Activated B cell treated with CpG ODN at 0.5 μM for 24 hours (primary cell): ENCODE data around the gene USP25. TPM values are rescaled to one million over a fixed set of nuclear protein-coding genes. Genes with fewer than 3 reads are reported as not detected.

Experiments
- ATAC-seq: fragments of 200-7000 bp; cut with Tn5 transposase; one replicate; pipeline ENCODE4 v1.10.0; 2021; ENCODE audit warnings: low read depth, mild to moderate bottlenecking, moderate library complexity
- CTCF ChIA-PET: fragments of 350-600 bp; sonication (Branson Sonifier 250); formaldehyde crosslinking; loops from one replicate; lab custom pipeline; 2021; ENCODE audit warnings: antibody characterized with exemption; lab: Charles Lee
- POLR2A ChIA-PET: fragments of 350-600 bp; sonication (Branson Sonifier 250); formaldehyde crosslinking; loops from one replicate; lab custom pipeline; 2021; ENCODE audit warnings: antibody characterized with exemption; lab: Charles Lee
- DNase-seq: peaks from one replicate; pipeline ENCODE4 v3.0.0; 2022
- H3K27ac Mint-ChIP-seq: one replicate; pipeline ENCODE4 v1.8.0; 2020; ENCODE audit warnings: mixed read lengths
- H3K27me3 Mint-ChIP-seq: one replicate; pipeline ENCODE4 v1.8.0; 2021; ENCODE audit warnings: mixed read lengths
- H3K36me3 Mint-ChIP-seq: one replicate; pipeline ENCODE4 v1.8.0; 2021; ENCODE audit warnings: low read depth, mixed read lengths
- H3K4me1 Mint-ChIP-seq: one replicate; pipeline ENCODE4 v1.8.0; 2021; ENCODE audit warnings: mixed read lengths
- H3K4me3 Mint-ChIP-seq: one replicate; pipeline ENCODE4 v1.8.0; 2020; ENCODE audit warnings: mild to moderate bottlenecking, mixed read lengths
- H3K9me3 Mint-ChIP-seq: one replicate; pipeline ENCODE4 v1.8.0; 2020; ENCODE audit warnings: mixed read lengths
- CTCF ChIP-seq: fragments of 200-600 bp; IDR thresholded peaks from one replicate; pipeline ENCODE4 v1.8.0; 2022; ENCODE audit warnings: antibody characterized with exemption, mild to moderate bottlenecking
- intact Hi-C: fragments of 100-400 bp; cut with micrococcal nuclease; formaldehyde crosslinking; loops from one replicate; pipeline ENCODE4 v1.15.1; 2024
- total RNA-seq: library from RNA; stranded (reverse); gene quantifications from 2 replicates; pipeline ENCODE4 v1.2.3, GENCODE V29; 2022

USP25 gene
- total RNA-seq, 1 donor from 2014 or later = 38.3 TPM

DNA sequence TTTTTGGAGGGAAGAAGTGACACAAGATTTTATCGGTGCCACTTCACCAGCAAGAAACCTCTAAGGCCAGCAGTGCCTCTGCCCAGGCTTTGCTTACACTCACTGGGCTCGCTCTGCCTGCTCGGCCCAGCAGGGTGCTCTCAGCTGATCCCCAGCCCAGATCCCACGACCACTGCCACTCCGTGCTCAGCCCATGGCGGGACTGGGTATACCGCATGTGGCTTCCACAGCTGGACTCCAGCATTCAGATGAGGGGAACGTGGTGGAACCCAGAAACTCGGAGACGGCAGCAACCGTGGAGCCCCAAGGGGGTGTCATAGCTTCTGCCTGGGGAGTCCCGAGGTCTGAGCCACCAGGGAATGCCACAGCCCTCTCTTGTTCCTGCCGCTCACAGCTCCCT lies 12.9 kb downstream of the USP25 start:
- DNase-seq = no peak
- H3K9me3 Mint-ChIP-seq = no peaks in the 10 kb centered on the region
- H3K27me3 Mint-ChIP-seq = no peaks in the 10 kb centered on the region
- TF ChIP-seq CTCF = no peak
- no peak for ATAC-seq
- ChIA-PET CTCF (no interaction called here), POLR2A (no interaction called here)
- intact Hi-C loops = loop anchor here (2.0 kb wide), 1 partner anchor 14 kb away; the partner anchor contains the start of gene USP25
- H3K36me3 Mint-ChIP-seq = peaks cover 14% of the 10 kb centered on the region
- H3K27ac Mint-ChIP-seq = no peak overlapping the region
- H3K4me3 Mint-ChIP-seq = no peak overlapping the region
- H3K4me1 Mint-ChIP-seq = peaks cover 63% of the 10 kb centered on the region

- H3K36me3 Mint-ChIP-seq = peaks cover 12% of the 10 kb centered on the region
- ChIA-PET CTCF (no interaction called here), POLR2A (no interaction called here)
- no peaks in the 10 kb centered on the region for H3K9me3 Mint-ChIP-seq
- no peak for TF ChIP-seq CTCF
- no peaks in the 10 kb centered on the region for H3K27me3 Mint-ChIP-seq
- ATAC-seq = no peak
- DNase-seq = no peak
- no peak overlapping the region for H3K4me3 Mint-ChIP-seq
- intact Hi-C loops = loop anchor here (2.0 kb wide), 1 partner anchor 15 kb away; the partner anchor contains the start of gene USP25
- H3K4me1 Mint-ChIP-seq = peaks cover 60% of the 10 kb centered on the region
- H3K27ac Mint-ChIP-seq = no peak overlapping the region
These were observed 13.8 kb downstream of the USP25 start for GRCh38 chr21:15743593-15743992.

- H3K4me1 Mint-ChIP-seq = peaks cover 58% of the 10 kb centered on the region
- H3K27me3 Mint-ChIP-seq = no peaks in the 10 kb centered on the region
- ATAC-seq = no peak
- no peak for DNase-seq
- H3K4me3 Mint-ChIP-seq = no peak overlapping the region
- H3K36me3 Mint-ChIP-seq = peaks cover 12% of the 10 kb centered on the region
- H3K9me3 Mint-ChIP-seq = no peaks in the 10 kb centered on the region
- no peak overlapping the region for H3K27ac Mint-ChIP-seq
- intact Hi-C loops = no loop called here
- CTCF ChIA-PET = no interaction called here
- no peak for TF ChIP-seq CTCF
- POLR2A ChIA-PET = no interaction called here
These were observed 15.1 kb downstream of the USP25 start for GRCh38 chr21:15744926-15745325.

DNA sequence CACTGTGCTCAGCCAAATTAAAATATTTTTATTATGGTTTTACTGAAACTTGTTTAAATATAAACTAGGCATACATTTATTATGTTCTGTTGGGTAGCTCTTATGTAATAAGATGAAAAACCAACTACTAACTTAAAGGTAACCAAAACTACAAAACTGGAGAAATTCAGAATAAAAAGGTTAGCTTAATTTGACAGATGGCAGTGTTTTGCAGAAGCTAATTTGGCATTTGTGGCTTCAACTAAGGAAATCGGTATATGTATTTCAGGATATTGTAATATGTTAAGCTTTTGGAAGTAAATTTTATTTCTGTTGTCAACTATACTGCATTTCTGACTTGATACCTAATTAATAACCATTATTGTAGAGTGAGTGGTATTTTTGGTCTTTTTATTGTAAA lies 18.8 kb downstream of the USP25 start:
- DNase-seq (no peak), ATAC-seq (no peak)
- Mint-ChIP-seq H3K9me3 (no peaks in the 10 kb centered on the region), H3K36me3 (peaks cover 2% of the 10 kb centered on the region), H3K4me3 (no peak overlapping the region), H3K27ac (no peak overlapping the region), H3K4me1 (peaks cover 55% of the 10 kb centered on the region), H3K27me3 (no peaks in the 10 kb centered on the region)
- ChIA-PET POLR2A (no interaction called here), CTCF (no interaction called here)
- intact Hi-C loops = no loop called here
- no peak for TF ChIP-seq CTCF

- CTCF ChIA-PET = no interaction called here
- Mint-ChIP-seq H3K4me3 (no peak overlapping the region), H3K27me3 (no peaks in the 10 kb centered on the region), H3K9me3 (no peaks in the 10 kb centered on the region), H3K27ac (no peak overlapping the region), H3K36me3 (peaks cover 2% of the 10 kb centered on the region), H3K4me1 (peaks cover 59% of the 10 kb centered on the region)
- POLR2A ChIA-PET = no interaction called here
- intact Hi-C loops = no loop called here
- DNase-seq (no peak), ATAC-seq (no peak)
- no peak for TF ChIP-seq CTCF
These were observed 19.5 kb downstream of the USP25 start for GRCh38 chr21:15749082-15749860.
